K562 (cell line): ENCODE results near the gene WFDC6. TPM values are rescaled to one million over a fixed set of nuclear protein-coding genes. Genes with fewer than 3 reads are reported as not detected.

Experiments used
- ATAC-seq: fragments of 200-7000 bp; cut with Tn5 transposase; 3 replicates; pipeline ENCODE4 v1.9.1; 2020; ENCODE audit warnings: moderate library complexity
- BruUV-seq: library from RNA; stranded (reverse); fragments of 400-500 nt; replicated peaks from 2 replicates; lab custom pipeline; 2021; lab: Mats Ljungman, UMichigan
- CTCF ChIA-PET: fragments of 300-600 bp; formaldehyde crosslinking; extraction: SDS; loops from one replicate; lab custom pipeline; 2021; ENCODE audit warnings: low intra/inter-chr PET ratio; lab: Yijun Ruan, JAX
- POLR2A ChIA-PET: fragments of 300-600, 350-650 bp; sonication (Branson Sonifier 250); formaldehyde crosslinking; extraction: SDS; loops from one replicate; lab custom pipeline; 2021; ENCODE audit warnings: antibody characterized with exemption, inconsistent platforms; lab: Yijun Ruan, JAX
- DNase-seq, 4 experiments: peaks; one replicate each; pipeline versions ENCODE4 v3.0.0 to v3.0.0-alpha.2; 2011 to 2018; ENCODE audit warnings: low spot score in 3 of 4, mixed read lengths in 3 of 4; ENCODE audit errors: extremely low read depth in 1 of 4
- FAIRE-seq: peaks from 2 replicates; lab custom pipeline; 2011; peaks lifted over from hg19 to GRCh38; lab: Jason Lieb, UNC
- H2AFZ ChIP-seq: 2 replicates; pipeline ENCODE4 v1.6.0; 2011; ENCODE audit warnings: low read depth, low read length, control low read depth, inconsistent platforms
- H3K27ac ChIP-seq: fragments of 200-600 bp; 3 replicates; pipeline ENCODE4 v1.8.0; 2011; ENCODE audit warnings: low read depth, mild to moderate bottlenecking, control low read depth, inconsistent platforms, low read length, moderate library complexity, mixed read lengths; ENCODE audit errors: extremely low read depth
- H3K27me3 ChIP-seq, 2 experiments: fragments of 300-600 bp in 1 of 2; 2 replicates in 1 of 2; 3 replicates in 1 of 2; pipeline versions ENCODE4 v1.6.0 to v1.8.0; 2011; ENCODE audit warnings: inconsistent platforms in 2 of 2, low read length in 2 of 2, mild to moderate bottlenecking in 1 of 2, mixed read lengths in 1 of 2, moderate library complexity in 1 of 2; ENCODE audit not compliant: control insufficient read depth in 2 of 2, insufficient read depth in 2 of 2
- H3K36me3 ChIP-seq: fragments of 300-600 bp; 3 replicates; pipeline ENCODE4 v1.8.0; 2011; ENCODE audit warnings: mild to moderate bottlenecking, low read length, inconsistent platforms; ENCODE audit not compliant: control insufficient read depth, insufficient read depth
- H3K4me1 ChIP-seq, 2 experiments: fragments of 200-600 bp in 1 of 2; replicated peaks in 1 of 2; 2 replicates in 1 of 2; 3 replicates in 1 of 2; pipeline versions ENCODE4 v1.5.1 to v1.8.0; 2011; ENCODE audit warnings: inconsistent platforms in 2 of 2, low read length in 2 of 2, mild to moderate bottlenecking in 1 of 2, mixed read lengths in 1 of 2, moderate library complexity in 1 of 2; ENCODE audit not compliant: control insufficient read depth in 2 of 2, insufficient read depth in 2 of 2
- H3K4me2 ChIP-seq: 2 replicates; pipeline ENCODE4 v1.6.1; 2011; ENCODE audit warnings: low read length, control low read depth, inconsistent platforms, mixed read lengths; ENCODE audit not compliant: insufficient read depth
- H3K4me3 ChIP-seq: fragments of 200-600 bp; sonication (generic), shearing (Covaris generic); 2 replicates; pipeline ENCODE4 v1.5.1; 2016; ENCODE audit warnings: control low read depth, inconsistent platforms
- H3K79me2 ChIP-seq: fragments of 200-600 bp; 3 replicates; pipeline ENCODE4 v1.8.0; 2011; ENCODE audit warnings: low read length, inconsistent platforms; ENCODE audit not compliant: control insufficient read depth, insufficient read depth
- H3K9ac ChIP-seq, 2 experiments: 2 replicates each; pipeline versions ENCODE4 v1.6.0 to v1.6.1; 2011; ENCODE audit warnings: low read depth in 2 of 2, low read length in 2 of 2, control low read depth in 1 of 2, inconsistent platforms in 1 of 2, mild to moderate bottlenecking in 1 of 2, mixed read lengths in 1 of 2; ENCODE audit not compliant: insufficient read depth in 1 of 2
- H3K9me1 ChIP-seq: one replicate; pipeline ENCODE4 v1.6.0; 2011; ENCODE audit warnings: inconsistent platforms, mild to moderate bottlenecking, low read length, moderate library complexity; ENCODE audit not compliant: control insufficient read depth, insufficient read depth
- H3K9me3 ChIP-seq: replicated peaks from 2 replicates; pipeline ENCODE4 v1.5.1; 2011; ENCODE audit warnings: low read depth, low read length, inconsistent platforms; ENCODE audit not compliant: control insufficient read depth, insufficient read depth
- H4K20me1 ChIP-seq: replicated peaks from 2 replicates; pipeline ENCODE4 v1.6.1; 2011; ENCODE audit warnings: low read length, inconsistent platforms, mixed read lengths; ENCODE audit not compliant: control insufficient read depth, insufficient read depth
- ATF1 ChIP-seq, 2 experiments: fragments of 450-650 bp in 1 of 2; IDR thresholded peaks; 2 replicates each; pipeline ENCODE4 v1.6.1; 2016; ENCODE audit warnings: missing compliant biosample characterization in 1 of 2, missing genetic modification characterization in 1 of 2
- HDAC3 ChIP-seq: fragments of 450-650 bp; IDR thresholded peaks from 2 replicates; pipeline ENCODE4 v1.6.1; 2018; ENCODE audit warnings: borderline replicate concordance, mild to moderate bottlenecking, moderate library complexity; ENCODE audit not compliant: partially characterized antibody
- MCM3 ChIP-seq: fragments of 450-650 bp; IDR thresholded peaks from 2 replicates; pipeline ENCODE4 v1.6.1; 2016
- NONO ChIP-seq, 2 experiments: fragments of 200-400 bp in 1 of 2; fragments of 450-650 bp in 1 of 2; formaldehyde crosslinking in 1 of 2; IDR thresholded peaks; 2 replicates each; pipeline ENCODE4 v1.6.1; 2017; ENCODE audit warnings: low read depth in 2 of 2, mild to moderate bottlenecking in 2 of 2, moderate library complexity in 2 of 2, low read length in 1 of 2
- U2AF1 ChIP-seq: fragments of 200-400 bp; formaldehyde crosslinking; optimal IDR thresholded peaks from 2 replicates; pipeline ENCODE3; 2017; ENCODE audit warnings: mild to moderate bottlenecking, low read depth, low read length, moderate library complexity
- WGBS: fragments of 100-300 bp; shearing (Covaris generic); methylation state at CpG from one replicate; pipeline ENCODE4 v1.1.6; 2016; ENCODE audit warnings: low coverage, mixed read lengths; ENCODE audit not compliant: insufficient coverage; ENCODE audit errors: missing lambda C conversion rate; 5-methylcytosine and 5-hydroxymethylcytosine counted together
- in situ Hi-C: fragments of 300-500 bp; cut with MboI; formaldehyde crosslinking; loops from 4 replicates; pipeline ENCODE4 v1.15.0; 2018; ENCODE audit warnings: inconsistent platforms, mixed read lengths
- intact Hi-C: fragments of 100-400 bp; cut with micrococcal nuclease; formaldehyde crosslinking; loops from 2 replicates; pipeline ENCODE4 v1.14.2; 2022
- polyA plus RNA-seq, 8 experiments: library from polyadenylated mRNA; depleted of rRNA in 4 of 8; stranded (reverse) in 5 of 8; unstranded in 3 of 8; fragments of >200 nt; fragmentation: Nextera tagmentation in 2 of 8; fragmentation: Illumina TruSeq in 1 of 8; extraction: Ambion mirVana in 2 of 8; extraction: Trizol in 1 of 8; gene quantifications; 2 replicates each; pipeline versions ENCODE4 v1.2.1 to v1.2.3, GENCODE V29; 2011 to 2014; ENCODE audit warnings: inconsistent platforms in 1 of 8, missing spikeins in 1 of 8
- total RNA-seq, 7 experiments: library from RNA; depleted of rRNA in 6 of 7; stranded (reverse); fragments of >200 nt in 6 of 7; fragmentation: Illumina TruSeq in 2 of 7; extraction: Trizol in 2 of 7; gene quantifications; 2 replicates each; pipeline versions ENCODE4 v1.2.1 to v1.2.3, GENCODE V29; 2011 to 2021; ENCODE audit warnings: low replicate concordance in 1 of 7
- TF ChIP-seq, protein P1 (sequence below): IDR thresholded peaks from 2 replicates; pipeline ENCODE4 v1.6.1; 2012; ENCODE audit warnings: low read depth, low read length, improper control_type of control experiment, borderline replicate concordance

Gene WFDC6
- total and polyA plus RNA-seq, 9 of the 15 experiments (the other 6 are each of a cell fraction or from before 2014, with no cell fraction given), result not detected

DNA sequence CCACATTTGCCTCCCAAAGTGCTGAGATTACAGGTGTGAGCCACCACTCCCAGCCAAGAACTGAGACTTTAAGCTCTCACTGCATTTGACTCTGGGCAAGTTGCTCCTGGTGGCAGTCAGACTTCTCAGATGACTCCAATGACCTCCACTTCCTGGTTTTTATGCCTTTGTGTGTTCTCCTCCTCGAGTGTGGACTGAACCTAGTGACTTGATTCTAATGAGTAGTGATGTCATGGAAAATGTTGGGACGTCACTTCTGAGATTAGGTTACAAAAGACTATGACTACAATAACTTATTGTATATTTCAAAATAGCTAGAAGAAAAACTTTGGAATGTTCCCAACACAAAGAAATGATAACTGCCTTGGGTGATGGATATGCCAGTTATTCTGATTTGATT lies 35.9 kb downstream of the WFDC6 start:
- DNase-seq (no peak), FAIRE-seq (no peak), ATAC-seq (no peak)
- Histone ChIP-seq H3K27ac (no peak overlapping the region), H3K4me3 (no peak overlapping the region), H3K9me3 (no peaks in the 10 kb centered on the region), H3K4me2 (no peak overlapping the region), H4K20me1 (no peaks in the 10 kb centered on the region), H3K27me3 (peaks cover 8 to 9% of the 10 kb centered on the region in 2 experiments; a peak in 3 of 5 replicates), H3K9me1 (no peaks in the 10 kb centered on the region), H2AFZ (no peak overlapping the region), H3K4me1 (peaks cover 0 to 7% of the 10 kb centered on the region in 2 experiments; a peak in 2 of 5 replicates), H3K9ac (no peak overlapping the region), H3K79me2 (no peaks in the 10 kb centered on the region), H3K36me3 (no peaks in the 10 kb centered on the region)
- no TSS peak for BruUV-seq
- intact Hi-C loops, result no loop called here
- ChIA-PET CTCF (no interaction called here), POLR2A (interaction anchor here (0.5 kb wide), 1 partner anchor 74 kb away, joined by 3 read pairs; no protein-coding TSS in a partner anchor)
- in situ Hi-C loops, result no loop called here
- TF ChIP-seq NONO (IDR thresholded peaks at IDR 0.05; ENCODE audit: low read depth in 2 of 2, low read length in 1 of 2), result no peak
- no peak for TF ChIP-seq HDAC3
- TF ChIP-seq U2AF1, result no peak
- TF ChIP-seq, protein P1, sequence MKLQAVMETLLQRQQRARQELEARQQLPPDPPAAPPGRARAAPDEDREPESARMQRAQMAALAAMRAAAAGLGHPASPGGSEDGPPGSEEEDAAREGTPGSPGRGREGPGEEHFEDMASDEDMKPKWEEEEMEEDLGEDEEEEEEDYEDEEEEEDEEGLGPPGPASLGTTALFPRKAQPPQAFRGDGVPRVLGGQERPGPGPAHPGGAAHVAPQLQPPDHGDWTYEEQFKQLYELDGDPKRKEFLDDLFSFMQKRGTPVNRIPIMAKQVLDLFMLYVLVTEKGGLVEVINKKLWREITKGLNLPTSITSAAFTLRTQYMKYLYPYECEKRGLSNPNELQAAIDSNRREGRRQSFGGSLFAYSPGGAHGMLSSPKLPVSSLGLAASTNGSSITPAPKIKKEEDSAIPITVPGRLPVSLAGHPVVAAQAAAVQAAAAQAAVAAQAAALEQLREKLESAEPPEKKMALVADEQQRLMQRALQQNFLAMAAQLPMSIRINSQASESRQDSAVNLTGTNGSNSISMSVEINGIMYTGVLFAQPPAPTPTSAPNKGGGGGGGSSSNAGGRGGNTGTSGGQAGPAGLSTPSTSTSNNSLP, result no peak
- TF ChIP-seq ATF1 (CRISPR knock-in tag; IDR thresholded peaks at IDR 0.05), result no peak
- peak; percentile 49 for TF ChIP-seq ATF1 (tag; IDR thresholded peaks at IDR 0.05)
- TF ChIP-seq MCM3, result no peak
- 0% methylated on average over 2 of the region's 2 CpGs for WGBS
